Endothelial cell of hepatic sinusoid (primary cell): ENCODE data around the gene ZC3H18.

Experiments
- in situ Hi-C: cut with HindIII; loops from 2 replicates; pipeline ENCODE4 v1.10.0; 2017; ENCODE audit warnings: low sequenced_read_pairs

ZC3H18 gene

GRCh38 chr16:88531931-88532433 is 38.2 kb upstream of the ZC3H18 start:
- in situ Hi-C loops: loop anchor here (25.0 kb wide), 1 partner anchor 95 kb away; no protein-coding TSS in a partner anchor

- in situ Hi-C loops: loop anchor here (25.0 kb wide), 1 partner anchor 95 kb away; no protein-coding TSS in a partner anchor
Observed at GRCh38 chr16:88532434-88533241, 37.6 kb upstream of the ZC3H18 start.

GRCh38 chr16:88533381-88533917 is 36.8 kb upstream of the ZC3H18 start:
- in situ Hi-C loops: loop anchor here (25.0 kb wide), 1 partner anchor 96 kb away; no protein-coding TSS in a partner anchor

- in situ Hi-C loops: loop anchor here (25.0 kb wide), 1 partner anchor 97 kb away; no protein-coding TSS in a partner anchor
Observed at GRCh38 chr16:88533932-88534637, 36.1 kb upstream of the ZC3H18 start.

- in situ Hi-C loops: loop anchor here (25.0 kb wide), 1 partner anchor 97 kb away; no protein-coding TSS in a partner anchor
Observed at GRCh38 chr16:88534638-88535190, 35.5 kb upstream of the ZC3H18 start.

- in situ Hi-C loops: loop anchor here (25.0 kb wide), 1 partner anchor 98 kb away; no protein-coding TSS in a partner anchor
Observed at GRCh38 chr16:88535191-88535856, 34.9 kb upstream of the ZC3H18 start.

- in situ Hi-C loops: loop anchor here (25.0 kb wide), 1 partner anchor 99 kb away; no protein-coding TSS in a partner anchor
Observed at GRCh38 chr16:88535857-88536222, 34.4 kb upstream of the ZC3H18 start.

GRCh38 chr16:88536510-88536909 is 33.7 kb upstream of the ZC3H18 start:
- in situ Hi-C loops: loop anchor here (25.0 kb wide), 1 partner anchor 99 kb away; no protein-coding TSS in a partner anchor

- in situ Hi-C loops: loop anchor here (25.0 kb wide), 1 partner anchor 100 kb away; no protein-coding TSS in a partner anchor
Observed at GRCh38 chr16:88536971-88537751, 33.0 kb upstream of the ZC3H18 start.

GRCh38 chr16:88537859-88538258 is 32.3 kb upstream of the ZC3H18 start:
- in situ Hi-C loops: loop anchor here (25.0 kb wide), 1 partner anchor 101 kb away; no protein-coding TSS in a partner anchor

GRCh38 chr16:88538366-88539060 is 31.7 kb upstream of the ZC3H18 start:
- in situ Hi-C loops: loop anchor here (25.0 kb wide), 1 partner anchor 101 kb away; no protein-coding TSS in a partner anchor

- in situ Hi-C loops: loop anchor here (25.0 kb wide), 1 partner anchor 102 kb away; no protein-coding TSS in a partner anchor
Observed at GRCh38 chr16:88539261-88539651, 30.9 kb upstream of the ZC3H18 start.

- in situ Hi-C loops: loop anchor here (25.0 kb wide), 1 partner anchor 102 kb away; no protein-coding TSS in a partner anchor
Observed at GRCh38 chr16:88539652-88540345, 30.4 kb upstream of the ZC3H18 start.

- in situ Hi-C loops: loop anchor here (25.0 kb wide), 1 partner anchor 103 kb away; no protein-coding TSS in a partner anchor
Observed at GRCh38 chr16:88540346-88540977, 29.7 kb upstream of the ZC3H18 start.

- in situ Hi-C loops: loop anchor here (25.0 kb wide), 1 partner anchor 105 kb away; no protein-coding TSS in a partner anchor
Observed at GRCh38 chr16:88541831-88542616, 28.2 kb upstream of the ZC3H18 start.

GRCh38 chr16:88543230-88543813 is 26.9 kb upstream of the ZC3H18 start:
- in situ Hi-C loops: loop anchor here (25.0 kb wide), 1 partner anchor 106 kb away; no protein-coding TSS in a partner anchor
